AG04450 (cell line): Measurements from ENCODE around the gene RPS16. TPM values are rescaled to one million over a fixed set of nuclear protein-coding genes. Genes with fewer than 3 reads are reported as not detected.

ENCODE experiments used
- CTCF ChIA-PET: fragments of 300-600, 350-600 bp; formaldehyde crosslinking; extraction: SDS; loops from one replicate; lab custom pipeline; 2022; ENCODE audit warnings: antibody characterized with exemption, inconsistent platforms; lab: Charles Lee
- POLR2A ChIA-PET: fragments of 350-600 bp; formaldehyde crosslinking; extraction: SDS; loops from one replicate; lab custom pipeline; 2021; ENCODE audit warnings: antibody characterized with exemption, inconsistent platforms; lab: Yijun Ruan, JAX
- DNase-seq: peaks from one replicate; pipeline ENCODE4 v3.0.0-alpha.2; 2011; ENCODE audit warnings: low read depth, low spot score
- H3K27ac ChIP-seq: one replicate; pipeline ENCODE4 v1.5.1; 2012; ENCODE audit warnings: low read depth, low read length, control low read depth
- H3K27me3 ChIP-seq: one replicate; pipeline ENCODE4 v1.6.0; 2012; ENCODE audit warnings: low read length; ENCODE audit not compliant: control insufficient read depth, insufficient read depth
- H3K4me3 ChIP-seq: 2 replicates; pipeline ENCODE4 v1.5.1; 2011; ENCODE audit warnings: mild to moderate bottlenecking, low read depth, low read length, control low read depth
- H3K9me3 ChIP-seq: 2 replicates; pipeline ENCODE4 v1.5.1; 2012; ENCODE audit warnings: low read length; ENCODE audit not compliant: control insufficient read depth, insufficient read depth
- CTCF ChIP-seq: IDR thresholded peaks from 2 replicates; pipeline ENCODE4 v1.5.1; 2011; ENCODE audit warnings: low read depth, low read length, control low read depth, inconsistent platforms
- polyA plus RNA-seq: library from polyadenylated mRNA; depleted of rRNA; stranded (reverse); fragments of >200 nt; gene quantifications from 2 replicates; pipeline ENCODE4 v1.2.3, GENCODE V29; 2011

RPS16 gene
- polyA plus RNA-seq, 1 experiment, result 1,488 TPM

- no peak for DNase-seq
Measured at GRCh38 chr19:39473443-39473960, 37.8 kb upstream of the RPS16 start.

GRCh38 chr19:39472746-39473442, 37.1 kb upstream of the RPS16 start:
- TF ChIP-seq CTCF, result no peak
- DNase-seq, result no peak
- H3K27me3 ChIP-seq, result no peaks in the 10 kb centered on the region
- H3K4me3 ChIP-seq, result no peak overlapping the region
- CTCF ChIA-PET, result interaction anchor here (1.5 to 2.4 kb wide), 4 partner anchors 10 to 61 kb away, joined by 4 to 31 read pairs (median 12); partner anchors contain the start of gene EID2B
- H3K27ac ChIP-seq, result no peak overlapping the region
- no peaks in the 10 kb centered on the region for H3K9me3 ChIP-seq
- POLR2A ChIA-PET, result no interaction called here

More at GRCh38 chr19:39473443-39473960, 37.8 kb upstream of the RPS16 start:
- TF ChIP-seq CTCF, result no peak
- CTCF ChIA-PET, result interaction anchor here (0.6 to 2.4 kb wide), 13 partner anchors 9 to 75 kb away, joined by 3 to 31 read pairs (median 5); partner anchors contain the start of genes EID2B and SUPT5H
- POLR2A ChIA-PET, result interaction anchor here (0.5 kb wide), 1 partner anchor 10 kb away, joined by 6 read pairs; no protein-coding TSS in a partner anchor
- Histone ChIP-seq H3K27ac (no peak overlapping the region), H3K9me3 (no peaks in the 10 kb centered on the region), H3K27me3 (no peaks in the 10 kb centered on the region), H3K4me3 (no peak overlapping the region)

GRCh38 chr19:39471756-39472536, 36.2 kb upstream of the RPS16 start:
- H3K27ac ChIP-seq, result no peak overlapping the region
- no peak for DNase-seq
- no peak overlapping the region for H3K4me3 ChIP-seq
- no peaks in the 10 kb centered on the region for H3K9me3 ChIP-seq
- CTCF ChIA-PET, result interaction anchor here (0.6 to 1.5 kb wide), 3 partner anchors 31 to 77 kb away, joined by 4 read pairs; partner anchors contain the start of gene EID2B
- no peaks in the 10 kb centered on the region for H3K27me3 ChIP-seq
- TF ChIP-seq CTCF, result no peak
- POLR2A ChIA-PET, result no interaction called here

- TF ChIP-seq CTCF, result no peak
- ChIA-PET CTCF (interaction anchor here (1.5 kb wide), 1 partner anchor 62 kb away, joined by 4 read pairs; the partner anchor contains the start of gene EID2B), POLR2A (no interaction called here)
- H3K27ac ChIP-seq, result no peak overlapping the region
- H3K9me3 ChIP-seq, result no peaks in the 10 kb centered on the region
- DNase-seq, result no peak
- no peaks in the 10 kb centered on the region for H3K27me3 ChIP-seq
- no peak overlapping the region for H3K4me3 ChIP-seq
Measured at GRCh38 chr19:39470724-39471339, 35.1 kb upstream of the RPS16 start.
